ENCODE measurements around the gene ALAS1.

ALAS1 gene

DNA sequence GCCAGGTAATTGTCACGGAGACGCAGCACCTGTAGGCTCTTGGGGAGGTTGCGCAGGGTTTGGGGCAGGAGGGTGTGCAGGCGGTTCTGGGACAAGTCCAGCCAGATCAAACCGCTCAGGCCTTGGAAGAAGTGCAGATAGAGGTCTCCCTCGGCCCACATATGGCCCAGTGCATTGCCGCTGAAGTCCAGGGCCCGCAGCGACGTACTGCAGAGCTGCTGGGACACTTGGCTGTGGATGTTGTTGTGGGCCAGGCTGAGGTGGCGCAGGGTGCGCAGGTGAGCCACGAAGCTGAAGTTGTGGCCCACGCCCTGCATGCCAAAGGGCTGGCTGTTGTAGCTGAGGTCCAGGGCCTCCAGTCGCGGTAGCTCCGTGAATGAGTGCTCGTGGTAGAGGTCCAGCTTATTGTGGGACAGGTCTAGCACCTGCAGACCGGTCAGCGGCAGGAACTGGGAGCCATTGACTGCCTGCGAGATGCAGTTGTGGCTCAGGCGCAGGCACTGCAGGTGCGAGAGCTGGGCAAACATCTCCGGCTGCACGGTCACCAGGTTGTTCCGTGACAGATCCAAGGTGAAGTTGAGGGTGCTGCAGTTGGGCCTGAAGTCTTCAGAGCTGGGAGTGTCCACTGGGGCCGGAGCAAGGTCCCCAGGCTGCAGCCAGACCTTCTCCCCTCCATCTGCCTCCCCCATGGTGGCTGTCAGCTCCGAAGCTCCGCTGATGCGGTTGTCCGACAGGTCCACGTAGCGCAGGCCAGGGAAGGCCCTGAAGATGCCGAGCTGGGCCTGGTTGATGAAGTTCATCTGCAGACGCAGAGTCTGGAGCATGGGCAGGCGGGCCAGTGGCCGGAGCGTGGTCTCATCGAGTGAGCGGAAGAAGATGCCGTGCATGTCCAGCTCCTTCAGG, 24.6 kb downstream of the ALAS1 start:
- DNase-seq, result no peak

DNA sequence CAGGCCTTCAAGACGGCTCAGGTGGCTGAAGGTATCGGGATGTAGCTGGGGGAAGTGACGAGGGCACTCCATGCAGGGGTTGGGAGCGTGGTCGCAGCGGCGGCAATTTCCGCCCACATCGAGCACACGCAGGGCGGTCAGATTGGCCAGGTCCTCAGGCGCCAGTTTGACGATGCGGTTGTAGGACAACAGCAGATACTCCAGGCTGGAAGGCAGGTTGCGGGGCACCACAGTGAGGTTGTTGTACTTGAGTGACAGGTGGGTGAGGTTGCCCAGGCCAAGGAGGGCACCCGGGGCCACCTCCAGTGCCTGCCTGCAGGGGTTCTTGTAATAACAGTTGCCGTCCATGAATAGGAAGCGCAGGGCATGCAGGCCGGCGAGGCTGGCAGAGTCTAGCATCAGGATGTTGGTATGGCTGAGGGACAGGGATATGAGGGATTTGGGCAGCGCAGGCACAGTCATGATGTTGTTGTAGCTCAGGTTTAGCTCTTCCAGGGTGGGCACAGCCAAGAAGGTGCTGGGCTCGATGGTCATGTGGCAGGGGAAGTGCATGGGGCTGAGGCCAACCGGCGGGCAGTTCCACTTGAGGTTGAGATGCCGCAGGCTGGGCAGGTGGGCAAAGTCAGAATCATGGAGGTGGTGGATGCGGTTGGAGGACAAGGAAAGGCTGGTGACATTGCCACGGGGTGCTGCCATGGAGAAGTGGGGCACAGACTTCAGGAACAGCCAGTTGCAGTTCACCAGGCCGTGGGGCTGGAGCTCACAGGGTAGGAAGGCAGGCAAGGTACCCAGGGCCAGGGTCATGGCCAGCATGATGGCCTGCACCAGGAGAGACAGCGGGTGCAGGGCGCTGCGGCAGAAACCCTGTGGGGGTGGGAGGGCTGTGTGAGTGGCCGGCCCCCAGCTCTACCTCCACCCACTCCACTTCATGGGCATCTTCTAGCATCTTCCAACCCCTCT, 25.8 kb downstream of the ALAS1 start:
- no peak for DNase-seq

DNA sequence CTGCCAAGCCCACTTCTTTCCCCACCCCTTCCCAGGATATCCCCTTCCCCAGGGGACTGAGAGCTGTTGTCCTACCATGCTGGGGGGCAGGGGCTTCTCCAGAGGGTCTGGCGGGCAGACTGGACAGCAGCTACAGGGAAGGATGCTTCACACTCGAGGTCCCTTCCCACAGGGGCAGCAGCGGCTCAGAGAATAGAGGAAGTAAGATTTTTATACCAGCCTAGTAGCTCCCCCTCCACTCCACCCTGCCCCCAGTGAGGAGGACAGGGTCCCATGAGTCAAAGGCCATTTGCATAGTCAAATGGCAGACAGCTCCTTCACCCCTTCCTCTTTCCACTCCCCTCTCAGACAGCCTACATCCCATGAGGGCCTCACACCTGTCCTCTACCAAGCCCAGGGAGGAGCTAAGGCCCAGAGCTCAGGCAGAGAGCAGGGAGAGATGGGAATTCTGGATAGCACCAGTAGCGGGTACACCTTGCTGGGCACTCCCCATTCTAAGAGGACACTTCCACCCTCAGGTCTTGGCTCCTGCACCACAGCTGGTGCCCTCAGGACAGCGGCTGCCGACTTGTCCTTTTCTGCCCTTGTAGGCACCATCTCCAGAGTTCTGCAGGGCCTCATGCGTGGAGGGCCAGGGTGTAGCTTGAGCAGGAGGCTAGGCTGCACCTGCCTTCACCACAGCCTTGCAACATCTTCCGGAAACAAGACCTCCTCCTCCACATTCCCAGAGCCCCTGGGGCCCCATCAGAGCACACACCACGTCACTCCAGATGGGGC, 27.7 kb downstream of the ALAS1 start, which contains the start of gene TLR9:
TSS of gene TLR9 (minus strand) at position 194 of the 777 bp plus-strand sequence. CDS start at position 78, 116 bp downstream.
- no peak for DNase-seq

DNA sequence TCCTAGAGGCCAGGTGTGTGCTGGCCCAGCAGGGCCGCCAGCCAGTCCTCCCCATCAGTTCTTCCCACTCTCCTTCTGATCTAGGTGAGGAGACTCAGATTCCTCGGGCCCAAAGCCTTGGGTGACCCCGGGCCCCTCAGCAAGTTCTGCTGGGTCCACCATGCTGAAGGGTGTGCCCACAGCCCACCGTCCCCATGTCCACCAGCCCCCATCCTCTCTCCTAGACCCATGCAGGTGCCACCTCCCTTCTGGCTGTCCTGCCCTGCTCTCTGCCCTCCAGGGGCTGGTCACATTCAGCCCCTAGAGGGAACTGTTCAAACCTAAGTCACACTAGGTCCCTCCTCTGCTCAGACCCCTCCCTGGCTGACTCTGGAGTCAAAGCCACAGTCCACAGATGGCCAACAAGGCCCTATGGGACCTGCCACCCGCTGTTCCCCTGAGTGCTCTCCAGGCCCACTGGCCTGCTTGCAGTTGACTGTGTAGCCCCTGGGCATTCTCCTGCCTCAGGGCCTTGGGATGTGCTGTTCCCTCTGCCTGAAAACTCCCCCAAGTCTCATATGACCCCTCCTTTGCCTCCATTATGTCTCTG, 28.4 kb downstream of the ALAS1 start:
- DNase-seq, result no peak

DNA sequence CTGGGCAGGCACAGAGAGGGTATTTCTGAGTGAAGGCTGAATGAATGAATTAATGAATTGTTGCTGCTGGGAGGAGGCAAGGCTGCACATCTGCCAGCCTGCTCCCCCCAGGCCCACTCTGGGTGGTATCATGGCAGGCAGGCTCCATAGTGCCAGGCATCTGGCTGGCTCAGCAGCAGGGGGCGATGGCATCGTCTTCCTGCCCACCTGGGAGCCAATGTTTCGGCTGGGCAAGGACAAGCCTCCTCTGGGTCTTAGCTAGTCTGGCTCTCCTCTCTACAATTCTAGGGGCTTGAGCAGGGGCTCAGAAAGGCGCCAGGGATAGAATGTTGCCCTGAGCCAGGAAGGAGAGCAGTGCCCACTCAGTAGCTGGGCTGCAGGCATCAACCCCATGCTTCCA, 29.2 kb downstream of the ALAS1 start:
- DNase-seq, result no peak

DNA sequence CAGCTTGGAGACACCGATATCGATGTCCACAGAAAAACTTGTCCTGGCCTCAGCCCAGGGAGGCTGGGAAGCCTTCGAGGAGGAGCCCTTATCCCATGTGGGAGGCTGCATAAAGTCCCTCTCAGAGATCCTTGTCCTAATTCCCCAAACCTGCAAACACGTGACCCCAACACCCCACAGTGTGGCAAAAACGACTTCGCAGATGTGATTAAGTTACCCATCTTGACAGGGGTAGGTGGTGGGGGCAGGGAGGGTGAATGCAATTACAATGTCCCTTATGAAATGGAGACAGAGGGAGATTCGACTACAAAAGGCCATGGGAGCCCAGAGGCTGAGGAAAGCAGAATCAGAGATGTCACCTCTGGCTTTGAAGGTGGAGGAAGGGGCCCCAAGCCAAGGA, 29.8 kb downstream of the ALAS1 start:
- DNase-seq, result no peak

DNA sequence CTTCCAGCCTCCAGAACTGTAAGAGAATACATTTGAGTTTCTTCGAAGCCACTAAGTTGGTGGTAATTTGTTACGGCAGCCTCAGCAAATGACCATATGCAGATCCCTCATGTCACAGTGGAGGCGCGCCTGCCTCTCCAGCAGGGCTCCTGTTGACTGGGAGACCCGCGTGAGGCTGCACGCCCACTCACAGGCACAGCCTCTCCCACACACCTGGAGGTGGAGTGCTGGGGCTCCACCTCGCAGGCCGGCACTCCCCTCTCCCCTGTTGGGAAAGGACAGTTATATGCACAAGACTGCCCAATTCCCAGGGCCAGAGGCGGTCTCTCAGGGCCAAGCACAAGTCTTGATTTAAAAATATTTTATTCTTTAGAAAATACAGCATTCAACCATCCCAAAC, 30.3 kb downstream of the ALAS1 start:
- no peak for DNase-seq

DNA sequence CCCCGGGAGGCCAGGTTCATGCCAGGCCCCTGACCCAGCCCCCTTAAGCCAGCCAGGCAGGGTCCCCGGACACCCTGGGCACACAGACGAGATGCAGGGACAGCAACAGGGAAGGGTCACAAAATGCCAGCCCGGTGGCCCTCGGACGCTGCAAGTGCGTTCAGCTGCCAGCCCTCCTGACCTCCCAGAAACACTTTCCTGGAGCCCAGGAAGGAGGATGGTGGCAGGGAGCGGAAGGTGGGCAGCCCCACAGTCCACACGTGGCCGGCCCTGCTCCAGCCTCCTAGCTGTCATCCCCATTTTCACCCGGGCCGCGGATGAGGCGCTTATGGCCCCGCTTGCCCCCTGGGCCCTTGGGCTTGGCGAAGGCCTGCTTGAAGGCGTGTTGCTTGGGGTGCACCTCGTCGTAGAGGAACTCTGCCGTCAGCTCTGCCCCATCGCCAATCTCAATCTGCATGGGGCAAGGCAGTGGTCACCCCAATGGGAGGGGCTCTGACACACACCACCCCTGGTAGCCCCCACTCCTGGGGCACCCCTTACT, 30.9 kb downstream of the ALAS1 start:
- DNase-seq, result no peak

DNA sequence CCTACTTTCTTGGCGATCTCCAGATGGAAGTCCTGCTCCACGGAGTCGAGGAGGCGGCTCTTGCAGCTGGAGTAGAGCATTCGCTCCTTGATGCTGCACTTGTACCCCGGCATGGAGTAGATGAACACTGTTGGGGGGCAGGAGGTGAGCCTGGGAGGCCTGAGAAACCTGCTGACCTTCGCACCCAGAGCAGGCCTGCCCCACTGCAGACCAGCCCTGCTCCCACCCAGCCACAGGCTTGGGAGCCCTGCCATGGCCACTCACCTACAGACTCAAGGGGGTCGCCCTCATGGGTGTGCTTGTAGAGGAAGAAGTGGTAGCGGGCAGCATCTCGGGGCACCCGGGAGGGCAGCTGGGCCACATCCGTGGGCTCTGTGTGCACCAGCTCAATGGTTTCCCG, 31.7 kb downstream of the ALAS1 start:
- no peak for DNase-seq

DNA sequence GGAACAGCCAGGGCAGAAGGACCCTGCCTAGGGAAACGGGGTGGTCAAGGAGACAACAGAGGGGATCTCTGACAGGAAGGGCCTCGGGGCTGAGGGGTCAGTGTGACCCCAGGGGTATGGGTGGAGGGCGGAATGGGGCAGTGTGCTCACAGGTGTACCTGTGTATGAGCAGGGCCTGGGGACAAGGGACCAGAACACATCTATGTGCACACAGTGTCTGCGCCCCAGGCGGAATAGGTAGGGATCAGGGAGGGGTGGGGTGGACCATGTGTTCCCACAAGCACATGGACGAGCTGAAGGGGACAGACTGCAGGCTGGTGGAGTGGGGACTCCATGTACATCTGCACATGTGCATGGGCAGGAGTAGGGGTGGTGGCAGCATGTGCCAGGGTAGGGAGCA, 32.5 kb downstream of the ALAS1 start:
- no peak for DNase-seq

DNA sequence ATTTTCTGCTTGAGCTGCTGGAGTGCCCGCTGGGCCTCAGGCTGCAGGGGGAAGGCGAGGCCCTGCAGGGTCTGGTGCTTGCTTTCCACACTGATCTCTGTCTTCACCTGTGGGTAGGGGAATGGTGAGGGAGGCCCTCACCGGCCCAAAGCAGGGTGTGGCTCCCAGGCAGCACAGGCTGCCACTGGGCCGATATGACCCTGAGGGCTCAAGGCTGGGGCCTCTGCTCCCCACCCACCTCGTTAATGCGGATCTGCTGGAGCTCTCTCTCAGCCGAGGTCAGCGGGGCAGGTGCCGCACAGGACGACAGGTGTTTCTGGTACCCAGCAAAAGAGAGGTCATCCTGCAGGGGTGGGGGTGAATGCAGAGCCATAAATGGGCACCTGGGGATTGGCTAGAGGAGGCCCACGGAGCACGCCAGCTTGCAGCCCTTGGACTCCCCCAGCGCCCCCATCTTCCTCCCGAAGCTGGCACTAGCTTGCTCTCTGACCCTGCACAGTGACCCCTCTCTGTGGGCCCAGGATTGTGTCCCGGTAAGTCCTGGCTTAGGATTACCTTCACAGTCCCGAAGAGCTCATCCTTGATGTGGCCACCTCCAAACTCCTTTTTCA, 33.0 kb downstream of the ALAS1 start:
- DNase-seq, result no peak

DNA sequence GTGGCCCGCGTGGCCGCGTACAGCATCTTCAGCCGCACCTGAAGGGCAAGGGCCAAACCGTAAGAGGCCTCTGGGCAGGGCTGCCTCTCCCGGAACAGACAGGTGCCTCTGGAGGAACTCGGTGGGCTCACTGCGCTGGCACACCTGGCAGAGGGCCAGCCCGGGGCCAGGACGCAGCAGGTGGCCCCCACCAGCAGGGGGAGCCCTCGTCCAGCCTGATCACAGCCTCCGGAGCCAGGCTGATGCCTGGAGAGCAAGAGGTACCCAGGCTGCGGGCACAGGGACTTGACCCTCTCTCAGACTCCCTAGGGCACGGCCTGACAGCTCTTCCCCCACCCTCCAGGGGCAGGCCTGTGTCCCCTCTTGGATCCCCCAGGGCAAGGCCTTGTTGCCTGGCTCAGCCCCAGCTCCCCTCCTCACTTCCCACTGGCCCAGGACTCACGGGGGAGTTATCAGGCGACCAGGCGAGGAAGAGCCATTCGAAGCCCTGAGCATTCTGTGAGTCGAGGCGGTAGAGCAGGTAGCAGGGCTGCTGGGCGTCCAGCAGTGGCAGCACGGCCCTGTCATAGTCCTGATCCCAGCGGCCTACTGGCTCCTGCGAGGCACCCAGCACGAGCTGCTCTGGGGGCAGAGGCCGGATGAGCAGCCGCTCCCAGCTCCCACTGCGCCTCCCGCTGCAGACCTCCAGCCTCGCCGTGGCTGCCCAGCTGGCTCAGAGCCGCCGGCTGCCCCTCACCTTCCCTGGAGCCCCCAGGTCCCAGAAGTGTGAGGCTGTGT, 33.7 kb downstream of the ALAS1 start:
- peak; percentile 92 for DNase-seq

DNA sequence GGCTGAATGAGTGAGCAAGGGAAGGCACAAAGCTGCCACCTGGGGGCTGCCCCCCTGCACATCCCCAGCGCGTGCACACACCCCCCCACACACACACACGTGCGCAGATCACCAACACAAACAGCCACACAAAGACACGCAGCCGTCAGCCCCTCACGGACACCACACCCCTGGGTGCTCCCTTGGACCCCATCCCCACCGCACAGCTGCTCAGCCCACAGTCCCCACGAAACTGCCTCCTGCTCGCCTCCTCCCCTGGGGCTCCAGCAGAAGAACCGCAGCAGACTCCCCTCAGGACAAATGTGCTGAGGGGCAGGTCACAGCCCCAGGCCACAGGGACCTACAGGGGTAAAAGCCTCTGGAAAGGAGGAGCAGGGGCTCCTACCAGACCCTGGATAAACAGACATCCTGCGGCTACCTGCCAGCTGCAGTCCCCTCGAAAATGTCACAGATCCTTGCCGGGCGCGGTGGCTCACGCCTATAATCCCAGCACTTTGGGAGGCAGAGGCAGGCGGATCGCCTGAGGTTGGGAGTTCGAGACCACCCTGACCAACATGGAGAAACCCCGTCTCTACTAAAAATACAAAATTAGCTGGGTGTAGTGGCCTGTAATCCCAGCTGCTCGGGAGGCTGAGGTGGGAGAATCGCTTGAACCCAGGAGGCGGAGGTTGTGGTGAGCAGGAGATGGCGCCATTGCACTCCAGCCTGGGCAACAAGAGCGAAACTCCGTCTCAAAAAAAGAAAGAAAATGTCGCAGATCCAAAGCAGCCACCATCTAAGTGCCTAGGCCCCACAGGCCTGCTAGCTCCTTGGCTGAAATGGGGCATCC, 34.5 kb downstream of the ALAS1 start:
- no peak for DNase-seq

DNA sequence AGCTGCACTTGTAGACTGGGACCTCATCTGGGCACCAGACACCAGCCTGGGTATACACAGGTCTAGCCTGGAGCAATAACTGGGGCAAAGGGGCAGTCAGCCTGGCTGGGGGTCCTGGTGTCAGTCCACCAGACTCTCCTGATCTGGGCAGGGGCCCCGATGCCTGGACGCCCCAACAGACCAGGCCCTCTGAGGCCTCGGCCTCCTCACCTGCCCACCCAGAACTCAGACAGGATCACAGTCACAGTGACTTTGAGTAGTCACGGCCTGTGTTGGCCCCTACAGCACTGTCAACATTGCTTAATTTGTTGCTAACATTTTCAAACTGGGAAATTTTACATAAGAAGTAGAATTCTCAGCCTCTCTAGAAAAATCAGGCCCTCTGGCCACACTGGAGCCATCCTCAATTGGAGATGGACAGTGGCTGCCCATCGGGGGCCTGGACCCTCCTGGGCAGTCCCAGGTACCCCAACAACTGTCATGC, 35.2 kb downstream of the ALAS1 start:
- DNase-seq, result no peak

DNA sequence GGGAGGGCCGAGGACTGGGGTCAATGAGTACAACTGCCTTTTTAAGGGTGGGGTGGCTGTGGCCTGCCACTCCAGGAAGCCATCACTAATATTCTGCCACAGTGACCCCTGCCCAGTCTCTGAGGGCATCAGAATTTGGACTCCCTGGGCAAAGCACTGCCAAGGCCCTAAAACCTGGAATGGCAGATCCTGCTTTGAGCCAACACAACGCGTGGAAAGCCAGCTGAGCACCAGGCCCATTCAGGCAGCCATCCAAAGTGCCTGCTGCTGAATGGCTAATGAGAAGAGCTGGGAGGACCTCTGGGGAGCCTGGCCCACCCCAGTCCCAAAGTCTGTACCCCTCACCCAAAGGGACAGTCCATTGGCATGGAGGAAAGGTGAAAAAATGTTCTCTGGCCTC, 36.0 kb downstream of the ALAS1 start:
- DNase-seq, result no peak

DNA sequence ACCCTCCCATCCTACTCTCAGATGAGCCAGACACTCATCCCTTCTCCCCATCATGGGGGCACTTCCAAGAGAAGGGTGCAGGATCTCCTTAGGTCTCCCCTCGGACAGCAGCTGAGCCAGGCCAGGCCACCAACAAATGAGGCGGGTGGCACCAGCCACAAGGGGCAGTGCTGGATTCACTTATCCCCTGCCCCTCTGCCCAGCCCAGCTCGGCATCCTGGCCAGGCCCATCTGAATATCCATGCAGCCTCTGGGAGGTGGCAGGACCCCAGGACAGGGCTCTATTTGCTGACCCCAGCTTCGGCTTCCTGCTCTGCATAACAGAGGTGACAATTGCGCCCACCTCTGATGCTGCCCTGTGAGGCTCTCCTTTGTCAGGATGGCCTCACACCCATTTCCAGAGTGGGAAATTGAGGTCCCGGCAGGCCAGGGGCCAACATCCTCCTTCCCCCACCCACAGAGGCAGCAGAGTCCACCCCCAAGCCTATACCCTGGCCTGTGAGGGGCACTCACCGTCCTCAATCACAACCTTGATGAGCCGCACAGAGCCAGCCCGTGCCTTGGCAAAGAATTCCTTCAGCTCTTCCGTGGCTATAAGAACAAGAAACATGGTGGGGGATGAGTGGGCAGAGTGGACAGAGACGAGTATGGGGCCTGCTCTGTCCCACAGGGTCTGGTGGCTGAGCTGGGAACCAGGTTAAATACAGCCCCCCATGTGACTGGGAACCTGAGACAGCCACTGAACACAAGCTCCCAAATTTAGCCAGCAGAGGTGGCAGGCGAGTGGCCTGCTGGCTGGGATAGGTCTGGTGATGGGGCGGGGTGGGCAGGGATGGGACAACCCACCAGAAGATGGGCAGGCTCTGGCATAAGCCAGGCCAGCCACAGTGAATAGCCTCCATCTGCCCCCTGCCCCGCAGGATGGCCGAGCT, 36.8 kb downstream of the ALAS1 start:
- DNase-seq, result no peak

DNA sequence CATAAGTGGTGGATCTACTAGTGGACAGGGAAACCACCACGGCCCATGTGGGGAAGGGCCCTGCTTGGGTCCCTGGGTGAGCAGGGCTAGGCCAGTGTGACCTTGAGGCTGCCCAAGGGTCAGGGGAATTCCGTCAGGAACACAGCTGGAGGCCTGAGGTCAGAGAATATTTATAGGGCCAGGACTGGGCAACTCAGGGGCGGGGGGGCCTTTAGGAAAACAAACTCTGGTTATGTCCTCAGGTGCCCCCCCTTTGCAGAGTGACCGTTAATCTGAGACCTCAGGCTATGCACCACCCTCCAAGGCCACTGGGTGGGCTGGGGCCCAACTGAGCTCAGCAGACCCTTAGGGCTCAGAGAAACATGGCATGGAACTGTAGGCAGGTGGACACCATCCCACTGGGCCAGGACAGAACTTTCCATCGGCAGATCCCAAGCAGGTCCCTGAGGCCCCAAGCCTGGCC, 38.5 kb downstream of the ALAS1 start:
- no peak for DNase-seq

DNA sequence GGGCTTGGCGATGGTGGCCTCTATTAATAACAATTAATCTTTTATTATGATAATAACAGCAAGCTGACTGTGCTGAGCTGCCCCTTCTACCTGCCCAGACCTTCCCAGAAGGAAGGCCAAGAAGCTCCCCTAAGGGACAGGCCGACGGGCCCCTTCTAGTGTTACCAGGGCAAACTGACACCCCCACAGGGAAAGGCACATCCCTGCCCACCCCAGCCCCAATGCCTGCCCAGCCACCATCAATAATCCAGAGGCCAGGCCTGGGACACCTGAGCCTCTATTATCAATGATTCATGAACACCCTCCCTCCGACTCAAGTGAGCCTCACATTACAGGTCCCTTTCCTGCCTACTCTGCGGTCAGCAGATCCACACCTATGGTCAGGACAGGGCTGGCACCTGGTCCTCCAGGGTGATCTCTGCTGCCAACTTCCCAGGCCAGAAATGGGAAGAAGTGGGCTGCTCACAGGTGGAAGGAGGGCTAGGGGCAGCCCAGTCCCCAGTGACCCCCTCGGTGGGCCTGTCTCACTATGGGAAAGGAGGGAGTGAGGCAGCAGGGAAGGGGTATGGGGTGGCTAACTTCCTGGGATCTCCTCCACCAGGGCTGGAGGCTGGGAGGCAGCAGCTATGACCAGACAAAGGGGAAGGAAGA, 39.2 kb downstream of the ALAS1 start:
- no peak for DNase-seq
